Stimulated activated CD8-positive, alpha-beta memory T cell treated with anti-CD3 and anti-CD28 coated beads, Interleukin-4, amount 100 ng/mL, for 48 hours (primary cell): Measurements from ENCODE around the gene B4GALT5.
"Not testable (repeated sequence)": the region's sequence is repeated elsewhere in the genome, so short reads cannot be mapped to it uniquely, and the experiment has no call there.

Source experiments
- DNase-seq: peaks from one replicate; pipeline ENCODE4 v3.0.0-alpha.2; 2020

The B4GALT5 gene

GRCh38 chr20:49727894-49728885, 14.5 kb upstream of the B4GALT5 start:
- no peak for DNase-seq

DNA sequence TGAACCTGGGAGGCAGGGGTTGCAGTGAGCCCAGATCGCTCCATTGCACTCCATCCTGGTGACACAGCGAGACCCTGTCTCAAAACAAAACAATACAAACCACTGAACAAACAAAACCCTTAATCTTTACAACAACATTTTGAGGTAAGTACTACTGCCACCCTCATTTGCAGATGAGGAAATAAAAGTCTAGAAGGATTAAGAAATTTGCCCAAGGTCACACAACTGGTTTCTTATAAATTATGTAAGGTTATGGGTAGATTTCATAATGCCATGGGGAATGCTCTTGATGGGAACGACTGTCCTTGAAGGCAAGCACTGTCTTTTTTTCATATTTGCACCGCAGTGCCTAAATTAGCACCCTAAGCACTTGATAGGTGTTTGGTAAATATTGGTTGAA, 13.8 kb upstream of the B4GALT5 start:
- no peak for DNase-seq

DNA sequence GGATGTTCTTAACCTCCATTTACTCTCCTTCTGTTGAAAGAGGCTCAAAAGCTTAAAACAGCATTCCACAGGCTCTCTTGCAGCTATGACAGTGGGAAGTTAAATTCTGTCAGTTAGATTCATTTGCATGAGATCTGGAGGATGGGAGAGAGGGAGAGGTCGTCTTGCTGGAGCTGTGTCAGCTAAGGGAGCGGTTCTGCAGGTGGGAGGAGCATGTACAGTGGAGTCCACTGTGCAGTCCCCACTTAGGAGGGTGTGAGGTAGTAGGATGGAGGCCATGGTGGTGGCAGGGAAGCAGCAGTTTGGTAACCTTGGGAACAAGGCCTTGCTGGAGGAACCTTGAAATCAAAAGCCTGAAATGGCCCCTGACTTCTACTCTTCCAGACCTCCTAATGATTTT, 12.0 kb upstream of the B4GALT5 start:
- DNase-seq = no peak

DNA sequence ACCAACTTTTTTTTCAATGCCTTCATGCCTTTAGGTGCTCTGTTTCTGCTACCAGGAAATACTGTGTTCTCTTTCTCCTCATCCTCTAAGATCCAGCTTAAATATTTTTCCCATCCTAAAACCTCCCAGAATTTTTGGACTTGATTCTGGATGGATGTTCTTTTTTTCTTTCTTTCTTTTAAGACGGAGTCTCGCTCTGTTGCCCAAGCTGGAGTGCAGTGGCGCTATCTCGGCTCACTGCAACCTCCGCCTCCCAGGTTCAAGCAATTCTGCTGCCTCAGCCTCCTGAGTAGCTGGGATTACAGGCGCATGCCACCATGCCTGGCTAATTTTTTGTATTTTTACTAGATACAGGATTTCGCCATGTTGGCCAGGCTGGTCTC, 11.5 kb upstream of the B4GALT5 start:
- DNase-seq = not testable (repeated sequence)

GRCh38 chr20:49724408-49725223, 10.9 kb upstream of the B4GALT5 start:
- DNase-seq = no peak

DNA sequence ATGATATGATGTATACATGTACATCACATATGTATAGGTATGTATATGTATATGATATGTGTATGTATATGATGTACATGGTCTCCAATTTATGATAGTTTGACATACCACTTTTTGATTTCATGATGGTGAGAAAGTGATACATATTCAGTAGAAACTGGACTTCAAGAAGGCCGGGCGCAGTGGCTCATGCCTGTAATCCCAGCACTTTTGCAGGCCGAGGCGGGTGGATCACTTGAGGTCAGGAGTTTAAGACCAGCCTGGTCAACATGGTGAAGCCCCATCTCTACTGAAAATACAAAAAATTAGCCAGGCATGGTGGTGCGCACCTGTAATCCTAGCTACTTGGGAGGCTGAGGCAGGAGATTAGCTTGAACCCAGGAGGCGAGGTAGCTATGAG, 10.1 kb upstream of the B4GALT5 start:
- not testable (repeated sequence) for DNase-seq

DNA sequence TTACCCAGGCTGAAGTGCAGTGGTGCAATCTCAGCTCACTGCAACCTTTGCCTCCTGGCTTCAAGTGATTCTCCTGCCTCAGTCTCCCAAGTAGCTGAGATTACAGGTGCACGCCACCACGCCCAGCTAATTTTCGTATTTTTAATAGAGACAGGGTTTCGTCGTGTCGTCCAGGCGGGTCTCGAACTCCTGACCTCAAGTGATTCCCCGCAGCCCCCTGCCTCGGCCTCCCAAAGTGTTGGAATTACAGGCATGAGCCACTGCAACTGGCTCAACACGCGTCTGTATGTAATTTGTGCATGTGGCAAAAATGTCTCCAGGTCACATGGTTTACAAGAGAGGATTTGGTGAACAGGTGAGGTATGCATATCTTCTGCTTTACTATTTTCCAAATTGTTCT, 7.6 kb upstream of the B4GALT5 start:
- not testable (repeated sequence) for DNase-seq

- DNase-seq = no peak
These were observed 1.8 kb upstream of the B4GALT5 start for GRCh38 chr20:49715466-49715865.

- DNase-seq = peak; percentile 55
These were observed 504 bp downstream of the B4GALT5 start for GRCh38 chr20:49712996-49713752.

DNA sequence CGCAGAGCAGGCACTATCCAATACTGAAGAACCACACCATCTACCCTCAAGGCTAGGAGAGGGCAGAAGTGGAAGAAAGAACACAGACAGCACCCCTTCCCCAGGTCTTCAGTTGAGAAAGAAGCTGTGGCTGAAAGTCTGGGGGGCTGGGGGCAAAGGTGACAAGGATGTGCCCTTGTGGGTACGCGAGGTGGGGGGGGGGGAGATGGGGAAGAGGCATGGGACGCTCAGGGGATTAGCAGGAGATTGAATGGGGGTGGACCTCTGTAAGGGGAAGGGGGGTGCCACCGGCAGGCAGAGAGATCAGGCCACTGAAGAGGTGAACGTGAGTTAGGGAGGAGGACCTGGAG, 1.1 kb downstream of the B4GALT5 start:
- DNase-seq = no peak

DNA sequence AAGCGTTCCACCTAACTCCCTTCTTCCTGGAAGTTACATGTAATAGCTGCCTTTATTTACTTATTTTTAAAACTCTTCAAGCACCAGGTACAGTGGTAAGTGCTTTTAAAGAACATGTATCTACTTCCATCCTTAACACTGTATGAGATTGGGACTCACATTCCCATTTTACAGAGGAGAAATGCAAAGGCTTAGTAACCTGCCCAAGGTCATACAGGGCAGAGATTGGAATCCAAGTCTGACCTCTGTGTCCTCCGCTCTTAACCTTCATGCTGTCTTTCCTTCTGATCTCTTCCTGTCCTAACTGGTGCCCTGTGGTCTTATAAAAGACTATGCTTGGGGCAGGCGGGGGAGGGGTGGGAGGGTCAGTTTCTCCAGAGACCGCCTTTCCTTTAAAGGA, 1.6 kb downstream of the B4GALT5 start:
- DNase-seq = no peak

DNA sequence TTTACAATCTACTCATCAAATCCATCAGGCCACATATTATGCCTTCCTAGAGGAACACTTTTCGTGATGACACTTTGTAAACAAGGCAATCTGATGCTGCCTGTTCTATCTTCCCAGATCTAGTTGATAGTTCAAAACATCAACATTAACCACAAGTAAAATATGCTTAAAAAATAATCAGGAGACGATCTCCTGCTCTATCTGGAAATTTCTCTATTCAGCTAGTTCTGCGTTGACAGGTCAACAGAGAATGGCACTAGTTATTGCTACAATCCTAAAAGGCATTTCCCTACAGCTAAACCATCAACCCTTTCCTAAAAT, 2.1 kb downstream of the B4GALT5 start:
- no peak for DNase-seq

GRCh38 chr20:49710971-49711666, 2.6 kb downstream of the B4GALT5 start:
- DNase-seq = no peak

- DNase-seq = no peak
These were observed 6.6 kb downstream of the B4GALT5 start for GRCh38 chr20:49707118-49707517.

DNA sequence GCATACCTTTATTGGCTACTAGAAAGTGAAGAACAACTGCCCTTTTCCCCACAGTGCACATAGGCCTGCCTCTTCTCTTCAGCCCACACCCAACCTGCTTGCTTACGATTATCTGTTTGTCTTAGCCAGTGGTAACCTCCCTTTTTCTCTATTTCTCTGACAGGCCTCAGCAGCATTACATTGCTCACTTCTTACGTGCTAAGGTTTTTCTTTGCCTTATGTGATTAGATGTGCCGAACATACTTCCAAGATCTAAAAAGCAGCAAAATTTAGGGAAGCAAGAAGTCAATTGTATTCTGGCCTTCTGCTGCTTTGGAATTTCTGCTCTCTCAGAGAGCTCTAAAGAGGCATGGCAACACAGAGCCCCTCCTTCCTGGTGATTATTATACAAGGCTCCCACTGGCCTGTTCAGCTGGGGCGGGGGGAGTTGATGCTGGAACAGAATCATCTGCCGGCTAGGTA, 7.0 kb downstream of the B4GALT5 start:
- DNase-seq = no peak

DNA sequence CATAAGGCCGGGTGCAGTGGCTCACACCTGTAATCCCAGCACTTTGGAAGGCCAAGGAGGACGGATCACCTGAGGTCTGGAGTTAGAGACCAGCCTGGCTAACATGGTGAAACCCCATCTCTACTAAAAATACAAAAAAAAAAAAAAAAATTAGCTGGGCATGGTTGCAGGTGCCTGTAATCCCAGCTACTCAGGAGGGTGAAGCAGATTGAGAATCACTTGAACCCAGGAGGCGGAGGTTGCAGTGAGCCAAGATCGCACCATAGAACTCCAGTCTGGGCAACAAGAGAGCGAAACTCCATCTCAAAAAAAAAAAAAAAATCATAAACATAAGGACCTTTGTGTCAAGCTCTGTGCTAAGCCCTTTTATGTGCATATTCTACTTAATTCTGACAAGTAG, 7.8 kb downstream of the B4GALT5 start:
- not testable (repeated sequence) for DNase-seq

GRCh38 chr20:49705358-49705757, 8.3 kb downstream of the B4GALT5 start:
- DNase-seq = no peak

DNA sequence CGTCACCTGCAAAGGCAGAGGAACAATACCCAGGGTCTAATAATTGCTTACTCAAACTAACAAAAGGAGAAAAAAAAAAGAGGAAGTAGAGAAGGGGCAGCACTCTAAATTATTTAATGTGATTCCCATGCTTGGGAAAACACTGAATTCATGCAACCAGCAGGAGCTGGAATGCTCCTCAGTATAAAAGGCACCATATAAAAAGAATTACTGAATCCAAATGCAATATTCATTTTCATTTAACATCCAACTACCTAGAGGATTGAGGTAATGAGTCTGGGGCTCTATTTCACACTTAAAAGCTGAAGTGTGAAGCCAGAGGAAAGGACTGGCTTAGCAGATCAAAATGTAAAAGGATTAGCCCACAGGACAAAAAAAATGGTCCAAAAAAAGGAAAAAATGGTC, 8.7 kb downstream of the B4GALT5 start:
- DNase-seq = no peak

- no peak for DNase-seq
These were observed 11.8 kb downstream of the B4GALT5 start for GRCh38 chr20:49701916-49702315.

GRCh38 chr20:49701241-49701790, 12.4 kb downstream of the B4GALT5 start:
- peak; percentile 54 for DNase-seq

- DNase-seq = no peak
These were observed 13.1 kb downstream of the B4GALT5 start for GRCh38 chr20:49700411-49701185.
